ENCODE data around the gene ALG9.

GRCh38 chr11:111833524-111833923, 37.9 kb downstream of the ALG9 start:
- TF ChIP-seq ESRRA (IDR thresholded peaks at IDR 0.05; ENCODE audit: low read length), result no peak
- no peak for TF ChIP-seq SUZ12 (IDR thresholded peaks at IDR 0.05; ENCODE audit: unreplicated experiment)
- no peak for TF ChIP-seq CTCF (IDR thresholded peaks at IDR 0.05 in 2 of 3, conservative IDR thresholded peaks at IDR 0.05 in 1 of 3; ENCODE audit: control insufficient read depth in 2 of 3, extremely low read depth in 1 of 3, insufficient read depth in 1 of 3, low read depth in 3 of 3, low read length in 3 of 3)
- no peak for TF ChIP-seq USF2 (IDR thresholded peaks at IDR 0.05; ENCODE audit: borderline replicate concordance, low read depth, low read length)
- no peak for TF ChIP-seq YY1 (IDR thresholded peaks at IDR 0.05; ENCODE audit: low read depth, low read length)
- TF ChIP-seq ASH2L (IDR thresholded peaks at IDR 0.05; ENCODE audit: borderline replicate concordance, low read depth), result no peak
- no peak for TF ChIP-seq MEF2A (IDR thresholded peaks at IDR 0.05; ENCODE audit: insufficient read depth, low read depth, low read length)
- TF ChIP-seq RAD21 (IDR thresholded peaks at IDR 0.05; ENCODE audit: insufficient read depth, low read depth, low read length), result no peak
- TF ChIP-seq ZNF384 (IDR thresholded peaks at IDR 0.05; ENCODE audit: borderline replicate concordance, low read depth, low read length), result no peak
- TF ChIP-seq ZBTB11 (CRISPR knock-in tag; IDR thresholded peaks at IDR 0.05), result no peak
- no peak for TF ChIP-seq EZH2 (IDR thresholded peaks at IDR 0.05; ENCODE audit: borderline replicate concordance, control insufficient read depth, low read depth, low read length)
- no peak for TF ChIP-seq WRNIP1 (IDR thresholded peaks at IDR 0.05; ENCODE audit: borderline replicate concordance, low read depth, low read length)
- TF ChIP-seq NR2C2 (IDR thresholded peaks at IDR 0.05; ENCODE audit: borderline replicate concordance, control insufficient read depth, insufficient read length, low read depth), result no peak

All from GM12878 (cell line).